GM12873 (cell line): ENCODE measurements around the gene RAB2B.

ENCODE experiments used
- TF ChIP-seq, protein P1 (sequence below): IDR thresholded peaks from 2 replicates; pipeline ENCODE4 v1.5.1; 2012; ENCODE audit warnings: low read depth, mild to moderate bottlenecking, moderate library complexity, low read length, control low read depth; ENCODE audit not compliant: insufficient read depth; ENCODE audit errors: missing control alignments

RAB2B gene

GRCh38 chr14:21476925-21477681, at the start of gene RAB2B, which contains the start of gene TOX4:
Gene RAB2B, minus strand, starts transcription at chr14:21476959. Its CDS starts 87 bp downstream, at chr14:21476872.
Gene TOX4, plus strand, starts transcription at chr14:21477195. Its CDS starts 84 bp downstream, at chr14:21477279.
- TF ChIP-seq, protein P1, sequence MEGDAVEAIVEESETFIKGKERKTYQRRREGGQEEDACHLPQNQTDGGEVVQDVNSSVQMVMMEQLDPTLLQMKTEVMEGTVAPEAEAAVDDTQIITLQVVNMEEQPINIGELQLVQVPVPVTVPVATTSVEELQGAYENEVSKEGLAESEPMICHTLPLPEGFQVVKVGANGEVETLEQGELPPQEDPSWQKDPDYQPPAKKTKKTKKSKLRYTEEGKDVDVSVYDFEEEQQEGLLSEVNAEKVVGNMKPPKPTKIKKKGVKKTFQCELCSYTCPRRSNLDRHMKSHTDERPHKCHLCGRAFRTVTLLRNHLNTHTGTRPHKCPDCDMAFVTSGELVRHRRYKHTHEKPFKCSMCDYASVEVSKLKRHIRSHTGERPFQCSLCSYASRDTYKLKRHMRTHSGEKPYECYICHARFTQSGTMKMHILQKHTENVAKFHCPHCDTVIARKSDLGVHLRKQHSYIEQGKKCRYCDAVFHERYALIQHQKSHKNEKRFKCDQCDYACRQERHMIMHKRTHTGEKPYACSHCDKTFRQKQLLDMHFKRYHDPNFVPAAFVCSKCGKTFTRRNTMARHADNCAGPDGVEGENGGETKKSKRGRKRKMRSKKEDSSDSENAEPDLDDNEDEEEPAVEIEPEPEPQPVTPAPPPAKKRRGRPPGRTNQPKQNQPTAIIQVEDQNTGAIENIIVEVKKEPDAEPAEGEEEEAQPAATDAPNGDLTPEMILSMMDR, result peak; percentile 99

GRCh38 chr14:21525962-21526671, 49.4 kb upstream of the RAB2B start, which contains the start of gene SALL2:
Gene SALL2, minus strand, starts transcription at chr14:21526346. Its CDS starts 219 bp downstream, at chr14:21526127.
- TF ChIP-seq, protein P1, result no peak

GRCh38 chr14:21525571-21525961, 48.8 kb upstream of the RAB2B start:
- TF ChIP-seq, protein P1, result no peak

DNA sequence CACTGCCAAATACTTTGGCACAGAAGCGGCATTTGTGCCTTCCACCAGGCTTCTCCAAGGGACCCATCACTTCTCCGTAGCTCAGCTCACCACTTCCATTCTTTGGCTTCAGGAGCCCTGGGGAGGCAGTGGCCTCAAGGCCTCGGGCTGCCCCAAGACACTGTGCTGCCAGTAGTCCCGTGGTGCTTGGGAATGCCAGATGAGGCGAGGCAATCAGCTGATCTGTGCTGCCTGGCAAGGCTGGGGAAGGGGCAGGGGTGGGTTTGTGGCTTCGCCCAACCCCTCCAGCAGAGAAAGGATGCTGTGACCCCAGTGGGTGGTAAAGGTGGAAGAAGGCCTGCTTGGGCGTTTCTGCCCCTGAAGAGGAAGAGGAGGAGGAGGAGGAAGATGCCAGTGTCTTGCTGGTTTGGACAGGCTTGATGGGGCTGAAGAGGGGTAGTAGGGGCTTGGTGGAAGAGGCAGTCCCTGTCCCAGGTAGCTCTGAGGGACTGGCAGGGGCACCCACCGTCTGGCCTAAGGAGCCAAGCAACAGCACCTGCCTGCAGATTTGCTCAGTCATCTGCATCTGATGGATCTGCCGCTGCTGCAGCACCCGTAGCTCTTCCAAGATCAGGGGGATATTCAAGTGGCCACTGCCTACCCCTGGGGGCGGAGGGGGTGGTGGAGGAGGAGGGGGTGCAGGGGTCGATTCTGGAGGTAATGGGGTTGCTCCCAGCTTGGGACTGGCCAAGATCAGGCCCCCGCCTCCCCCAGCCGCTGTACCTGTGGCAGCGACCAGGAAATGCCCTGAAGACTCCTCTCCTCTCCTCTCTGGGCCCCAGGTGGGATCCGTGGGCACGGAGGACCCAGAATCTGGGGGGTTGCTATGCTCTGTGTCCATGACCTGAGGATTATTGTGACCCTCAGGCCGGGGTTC, 48.1 kb upstream of the RAB2B start:
- TF ChIP-seq, protein P1, result no peak

GRCh38 chr14:21523203-21523602, 46.4 kb upstream of the RAB2B start:
- TF ChIP-seq, protein P1, result no peak

DNA sequence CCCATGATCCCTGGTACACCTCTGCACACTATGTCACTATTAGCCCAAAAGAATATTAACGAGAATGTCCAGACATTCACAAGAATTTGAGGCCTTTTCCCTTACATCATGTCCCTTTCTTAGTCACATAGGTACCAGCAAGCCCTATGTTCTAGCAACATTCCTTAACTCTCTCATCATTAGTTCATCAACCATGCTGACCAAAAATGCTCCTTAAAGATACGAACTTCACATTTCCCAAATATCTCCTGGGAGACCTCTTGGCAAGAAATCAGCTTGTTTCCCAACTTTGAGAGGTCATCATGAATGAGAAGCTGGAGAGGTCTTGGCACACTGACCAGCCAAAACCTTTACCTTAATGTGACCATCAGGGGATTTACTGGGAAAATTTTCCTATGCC, 44.7 kb upstream of the RAB2B start:
- TF ChIP-seq, protein P1, result no peak
